ENCODE data around the gene PIKFYVE.
"Not testable (repeated sequence)": the region's sequence is repeated elsewhere in the genome, so short reads cannot be mapped to it uniquely, and the experiment has no call there.

The PIKFYVE gene

DNA sequence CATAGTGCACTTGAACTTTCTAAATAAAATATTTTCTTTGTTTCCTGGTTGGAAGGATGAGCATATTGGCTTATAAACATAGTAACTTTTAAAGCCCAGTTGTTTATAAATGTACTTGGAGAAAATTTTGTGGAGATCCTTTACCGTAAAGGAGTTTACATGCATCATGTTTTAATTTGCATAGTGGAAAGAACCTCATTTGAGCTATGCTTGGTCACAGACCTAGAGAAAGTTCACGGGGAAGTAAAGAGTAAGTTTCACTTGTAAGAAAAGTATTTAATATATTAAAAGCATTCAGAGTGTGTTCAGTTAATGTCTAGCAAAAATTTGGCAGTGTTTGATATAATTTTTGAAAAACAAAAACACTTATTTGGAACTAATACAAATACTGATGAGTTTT, 45.3 kb downstream of the PIKFYVE start:
- no peak for DNase-seq

DNA sequence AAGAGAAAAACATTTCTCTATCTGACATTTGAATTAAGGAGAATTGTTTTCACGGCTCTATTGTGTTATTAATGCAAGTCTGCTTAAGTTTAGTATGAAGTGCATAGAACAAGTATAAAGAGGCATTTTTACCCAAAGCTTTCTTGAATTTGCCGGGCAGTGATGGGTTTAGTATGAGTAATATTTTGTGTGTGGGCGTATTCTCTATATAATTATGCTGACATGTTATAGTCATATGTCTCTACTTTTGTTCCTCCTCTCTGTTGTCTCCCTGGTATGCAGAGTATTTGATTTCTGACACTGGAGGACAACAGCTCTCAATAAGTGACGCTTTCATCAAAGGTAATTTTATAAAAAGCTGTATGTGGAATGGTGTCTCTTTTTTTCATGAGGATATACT, 45.9 kb downstream of the PIKFYVE start:
- no peak for DNase-seq

DNA sequence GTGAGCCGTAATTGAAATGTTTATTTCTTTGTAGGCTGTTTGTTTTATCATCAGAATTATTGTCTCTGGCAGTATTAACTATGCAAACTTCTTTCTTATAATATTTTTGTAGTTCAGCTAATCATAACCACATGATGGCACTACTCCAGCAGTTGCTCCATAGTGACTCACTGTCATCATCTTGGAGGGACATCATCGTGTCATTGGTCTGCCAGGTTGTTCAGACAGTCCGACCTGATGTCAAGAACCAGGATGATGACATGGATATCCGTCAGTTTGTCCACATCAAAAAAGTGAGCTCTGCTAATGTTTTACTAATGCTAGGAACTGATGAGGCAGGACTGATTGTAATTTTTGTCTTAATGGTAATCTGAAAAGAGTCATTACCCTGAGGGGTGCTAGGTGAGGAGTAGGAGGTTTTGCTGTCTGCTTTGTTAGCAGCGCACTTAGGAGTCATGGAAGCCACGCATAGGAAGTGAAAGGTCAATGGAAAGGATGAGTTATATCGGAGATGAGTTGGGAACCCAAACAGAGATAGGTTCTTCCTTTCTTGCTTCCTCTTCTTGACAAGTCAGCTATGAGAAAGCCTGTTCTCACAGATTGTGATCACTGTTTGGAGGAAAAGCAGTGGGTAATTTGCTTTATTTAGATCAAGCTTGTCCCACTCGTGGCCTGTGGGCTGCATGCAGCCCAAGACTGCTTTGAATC, 49.2 kb downstream of the PIKFYVE start:
- DNase-seq: no peak

DNA sequence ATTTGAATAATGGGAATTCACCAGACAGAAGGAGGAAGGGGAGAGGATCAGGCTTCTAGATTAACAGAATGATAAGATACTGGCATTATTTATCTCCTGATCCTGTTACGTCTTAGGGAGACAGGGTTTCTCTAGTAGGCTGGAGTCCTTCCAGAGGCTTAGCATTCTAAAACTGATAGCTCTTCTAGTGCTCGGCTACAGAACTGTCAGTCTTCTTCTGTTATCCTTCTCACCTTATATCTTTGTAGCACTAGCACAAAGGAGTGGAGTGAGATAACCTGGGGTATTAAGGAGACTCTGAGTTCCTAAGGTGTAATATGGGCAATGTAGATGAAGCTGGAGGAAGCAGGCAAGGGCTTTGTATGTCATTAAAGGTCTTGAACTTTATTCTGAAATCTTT, 52.1 kb downstream of the PIKFYVE start:
- no peak for DNase-seq

DNA sequence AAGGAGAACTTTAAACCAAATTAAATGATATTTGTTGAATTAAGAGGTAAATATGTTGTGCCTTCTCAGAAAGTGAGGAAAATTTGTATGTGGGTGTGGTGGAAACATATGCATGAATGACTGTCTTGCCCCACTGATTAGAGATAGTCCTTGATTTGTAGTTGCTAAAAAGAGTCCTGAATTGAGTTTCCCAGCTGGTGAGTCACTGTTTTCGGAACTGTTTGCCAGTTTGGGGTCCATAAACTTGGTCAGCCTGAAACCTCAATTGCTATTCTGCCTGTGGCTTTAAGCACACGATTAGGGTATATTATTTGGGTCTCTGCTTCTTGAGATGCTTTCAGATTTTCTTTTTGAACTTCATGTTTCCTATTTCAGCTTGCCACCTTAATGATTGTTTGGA, 53.3 kb downstream of the PIKFYVE start:
- DNase-seq: no peak

DNA sequence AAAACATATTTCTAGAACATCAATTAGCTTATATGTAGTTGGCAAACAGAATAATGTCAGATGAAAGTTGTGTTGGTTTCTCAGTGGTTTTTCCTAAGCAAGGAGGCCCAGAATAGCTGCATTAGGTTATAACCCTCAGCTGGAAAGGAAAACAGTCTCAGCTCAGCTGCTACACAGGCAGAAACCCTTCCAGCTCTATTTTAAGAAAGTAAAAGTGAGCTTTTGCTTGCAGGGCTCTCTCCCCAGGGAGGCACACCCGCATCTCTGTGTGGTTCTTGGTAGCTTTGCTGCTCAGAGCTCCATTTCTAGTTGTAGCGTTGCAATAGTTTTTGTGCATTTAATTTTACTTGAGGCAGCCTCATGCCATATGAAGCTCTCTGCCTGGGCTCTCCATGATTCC, 54.6 kb downstream of the PIKFYVE start:
- no peak for DNase-seq

DNA sequence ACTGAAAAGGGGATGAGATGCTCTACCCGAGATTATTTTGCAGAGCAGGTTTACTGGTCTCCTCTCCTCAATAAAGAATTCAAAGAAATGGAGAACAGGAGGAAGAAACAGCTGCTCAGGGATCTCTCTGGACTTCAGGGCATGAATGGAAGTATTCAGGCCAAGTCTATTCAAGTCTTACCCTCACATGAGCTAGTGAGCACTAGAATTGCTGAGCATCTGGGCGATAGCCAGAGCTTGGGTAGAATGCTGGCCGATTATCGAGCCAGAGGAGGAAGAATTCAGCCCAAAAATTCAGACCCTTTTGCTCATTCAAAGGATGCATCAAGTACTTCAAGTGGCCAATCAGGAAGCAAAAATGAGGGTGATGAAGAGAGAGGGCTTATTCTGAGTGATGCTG, 60.0 kb downstream of the PIKFYVE start:
- DNase-seq: no peak

DNA sequence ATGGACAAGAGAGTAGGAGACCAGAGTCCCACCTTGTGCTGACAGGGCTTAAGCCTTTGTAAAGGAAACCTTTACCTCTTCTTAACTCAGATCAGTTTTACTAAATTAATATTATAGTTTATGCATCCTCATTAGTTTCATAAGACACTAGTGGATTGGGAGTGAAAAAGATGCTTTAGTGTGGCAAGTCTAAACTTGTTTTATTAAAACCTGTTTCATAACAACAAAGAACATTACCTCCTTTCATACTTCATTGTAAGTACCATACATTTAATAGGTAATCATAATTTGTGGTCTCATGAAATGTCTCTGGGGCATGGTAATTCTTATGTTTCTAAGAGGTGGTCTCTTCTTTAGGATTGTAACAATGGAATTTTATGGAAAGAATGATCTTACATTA, 63.4 kb downstream of the PIKFYVE start:
- DNase-seq: no peak

DNA sequence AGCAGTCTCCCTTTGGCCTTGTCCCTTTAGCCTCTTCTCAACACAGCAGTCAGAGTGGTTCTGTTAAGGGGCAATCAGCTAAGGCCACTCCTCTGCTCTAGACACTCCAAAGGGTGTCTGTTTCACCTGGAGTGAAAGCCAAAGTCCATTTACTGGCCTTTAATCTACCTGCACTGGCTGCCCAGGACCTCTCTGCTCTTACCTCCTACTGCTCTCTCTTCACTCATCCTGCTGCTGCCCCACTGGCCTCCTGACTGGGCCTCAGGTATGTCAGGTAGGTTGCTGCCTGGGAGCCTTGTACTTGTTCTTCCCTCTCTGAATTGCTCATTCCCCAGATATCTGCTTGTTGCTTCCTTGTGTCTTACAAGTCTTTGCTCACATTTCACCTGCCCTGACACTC, 68.2 kb downstream of the PIKFYVE start:
- DNase-seq: no peak

DNA sequence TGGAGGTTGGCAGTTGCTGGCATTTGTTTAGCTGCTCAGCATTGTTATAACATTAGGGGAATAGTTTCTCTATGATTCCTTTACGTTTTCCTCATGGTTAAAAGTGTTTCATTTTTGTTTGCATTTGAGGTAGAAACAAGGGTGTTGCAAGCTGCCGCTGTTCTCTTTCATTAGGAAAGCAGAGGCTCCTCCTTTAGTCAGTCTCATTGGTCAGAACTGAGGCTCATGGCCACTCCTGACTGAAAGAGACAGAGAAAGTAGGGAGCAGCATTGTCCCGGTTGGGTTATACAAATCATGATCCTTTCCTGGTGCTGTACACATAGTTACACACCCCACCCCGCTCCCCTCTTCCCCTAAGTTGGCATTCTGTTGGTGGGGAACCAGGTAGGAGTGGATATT, 80.7 kb downstream of the PIKFYVE start:
- no peak for DNase-seq

DNA sequence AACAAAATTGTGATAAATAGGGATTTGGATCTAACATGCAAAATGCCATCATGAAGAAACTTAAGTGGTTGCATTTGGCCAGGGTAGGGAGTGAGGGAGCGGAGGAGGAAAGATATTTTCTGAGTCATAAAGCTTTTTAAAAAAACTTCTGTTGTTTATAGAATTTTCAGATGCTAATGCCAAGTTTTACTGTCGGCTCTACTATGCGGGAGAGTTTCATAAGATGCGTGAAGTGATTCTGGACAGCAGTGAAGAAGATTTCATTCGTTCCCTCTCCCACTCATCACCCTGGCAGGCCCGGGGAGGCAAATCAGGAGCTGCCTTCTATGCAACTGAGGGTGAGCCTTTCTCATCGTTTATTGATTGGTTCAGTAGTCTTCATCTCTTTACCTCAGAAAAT, 84.6 kb downstream of the PIKFYVE start:
- DNase-seq: no peak

DNA sequence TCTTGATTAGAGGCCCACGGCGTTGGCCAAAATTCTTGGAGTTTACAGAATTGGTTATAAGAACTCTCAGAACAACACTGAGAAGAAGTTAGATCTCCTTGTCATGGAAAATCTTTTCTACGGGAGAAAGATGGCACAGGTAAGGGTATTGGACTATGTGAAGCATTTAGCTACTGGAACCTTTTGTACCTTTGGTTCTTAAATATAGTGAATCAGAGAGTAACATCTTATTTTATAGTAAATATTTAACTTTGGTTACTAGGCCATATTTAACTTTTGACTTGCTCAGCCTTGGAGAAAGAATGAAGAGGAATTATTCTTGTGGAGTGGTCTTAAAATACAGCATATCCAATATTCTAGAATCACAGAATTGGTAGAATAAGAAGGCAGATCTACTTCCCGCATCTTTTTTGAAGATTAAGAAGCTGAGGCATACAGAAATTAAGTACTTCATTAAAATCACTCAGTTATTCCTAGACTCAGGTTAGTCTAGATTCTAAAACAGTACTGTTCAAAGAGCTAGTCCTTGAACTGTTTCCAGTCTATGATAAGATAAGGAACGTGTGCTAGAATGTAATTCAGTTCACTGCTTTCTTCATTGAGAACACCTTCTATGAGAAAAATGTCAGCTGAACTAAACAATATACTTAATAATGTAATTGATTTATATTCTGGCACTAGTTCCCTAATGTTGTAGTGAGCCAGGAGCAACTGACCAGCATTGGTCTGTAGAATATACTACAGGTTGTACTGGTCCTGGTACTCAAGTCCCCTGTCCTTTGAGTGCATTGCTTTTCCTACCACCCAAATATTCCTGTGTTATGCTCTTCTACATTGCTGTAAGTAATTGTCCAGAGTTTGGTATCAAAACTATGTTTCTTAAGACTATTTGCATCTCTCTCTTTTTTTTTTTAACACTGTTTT, 86.9 kb downstream of the PIKFYVE start:
- no peak for DNase-seq

DNA sequence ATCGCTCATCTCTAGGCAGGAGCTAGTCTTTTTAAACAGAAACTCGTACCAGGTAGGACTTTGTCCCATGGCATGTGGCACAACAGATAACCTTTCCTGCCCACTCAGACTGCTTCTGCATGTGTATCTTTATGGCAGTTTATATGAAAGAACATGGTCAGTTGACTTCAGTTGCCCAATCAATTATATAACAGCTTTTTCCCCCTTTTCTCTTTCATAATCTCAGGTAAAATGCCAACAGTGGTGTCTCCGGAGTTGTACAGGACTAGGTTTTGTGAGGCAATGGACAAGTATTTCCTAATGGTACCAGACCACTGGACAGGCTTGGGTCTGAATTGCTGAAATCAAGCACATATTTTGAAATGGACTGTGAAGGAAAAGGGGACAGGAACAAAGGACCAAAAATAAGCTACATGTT, 88.9 kb downstream of the PIKFYVE start:
- DNase-seq: no peak

DNA sequence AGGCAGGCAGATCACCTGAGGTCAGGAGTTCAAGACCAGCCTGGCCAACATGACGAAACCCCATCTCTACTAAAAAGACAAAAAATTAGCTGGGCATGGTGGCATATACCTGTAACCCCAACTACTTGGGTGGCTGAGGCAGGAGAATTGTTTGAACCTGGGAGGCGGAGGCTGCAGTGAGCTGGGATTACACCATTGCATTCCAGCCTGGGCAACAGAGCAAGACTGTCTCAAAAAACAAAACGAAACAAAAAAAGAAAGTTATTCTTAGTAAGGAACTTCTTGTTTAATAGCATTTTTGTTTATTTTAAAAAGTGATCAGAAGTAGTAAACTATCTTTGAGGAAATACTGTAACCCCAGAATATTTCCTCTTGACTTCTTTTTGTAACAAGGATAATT, 90.4 kb downstream of the PIKFYVE start:
- not testable (repeated sequence) for DNase-seq

DNA sequence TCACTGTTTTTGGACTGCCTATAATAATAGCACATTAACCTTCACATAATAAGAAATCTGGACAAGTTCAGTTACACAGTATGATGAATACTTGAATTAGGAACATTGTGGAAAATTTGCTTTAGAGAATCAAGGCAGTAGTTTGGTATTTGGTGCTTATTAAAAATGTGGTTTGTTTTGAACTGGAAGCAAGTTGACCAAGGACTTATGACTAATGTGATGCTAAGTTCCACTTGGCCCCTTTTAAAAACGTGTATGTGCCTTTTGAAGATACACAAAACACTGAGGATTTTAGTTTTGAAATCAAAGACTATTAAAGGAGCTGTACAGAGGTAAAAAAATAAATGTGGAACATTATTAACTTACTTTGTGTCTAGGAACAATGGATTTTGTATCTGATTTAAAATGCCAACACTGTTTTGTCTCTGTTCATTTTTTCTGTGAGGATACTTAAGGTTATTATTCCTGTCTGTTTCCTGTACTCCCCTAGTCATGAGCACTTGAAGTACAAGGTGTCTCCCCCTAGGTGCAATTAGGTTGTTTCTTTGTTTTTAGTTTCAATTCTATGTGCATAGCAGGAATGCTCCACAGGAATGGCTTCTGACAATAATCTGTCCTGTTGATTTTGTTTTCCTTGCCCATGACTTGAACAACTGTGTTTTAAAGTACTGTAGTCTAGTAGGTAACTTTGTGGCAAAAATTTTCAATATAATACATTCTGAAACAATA, 91.0 kb downstream of the PIKFYVE start:
- no peak for DNase-seq

DNA sequence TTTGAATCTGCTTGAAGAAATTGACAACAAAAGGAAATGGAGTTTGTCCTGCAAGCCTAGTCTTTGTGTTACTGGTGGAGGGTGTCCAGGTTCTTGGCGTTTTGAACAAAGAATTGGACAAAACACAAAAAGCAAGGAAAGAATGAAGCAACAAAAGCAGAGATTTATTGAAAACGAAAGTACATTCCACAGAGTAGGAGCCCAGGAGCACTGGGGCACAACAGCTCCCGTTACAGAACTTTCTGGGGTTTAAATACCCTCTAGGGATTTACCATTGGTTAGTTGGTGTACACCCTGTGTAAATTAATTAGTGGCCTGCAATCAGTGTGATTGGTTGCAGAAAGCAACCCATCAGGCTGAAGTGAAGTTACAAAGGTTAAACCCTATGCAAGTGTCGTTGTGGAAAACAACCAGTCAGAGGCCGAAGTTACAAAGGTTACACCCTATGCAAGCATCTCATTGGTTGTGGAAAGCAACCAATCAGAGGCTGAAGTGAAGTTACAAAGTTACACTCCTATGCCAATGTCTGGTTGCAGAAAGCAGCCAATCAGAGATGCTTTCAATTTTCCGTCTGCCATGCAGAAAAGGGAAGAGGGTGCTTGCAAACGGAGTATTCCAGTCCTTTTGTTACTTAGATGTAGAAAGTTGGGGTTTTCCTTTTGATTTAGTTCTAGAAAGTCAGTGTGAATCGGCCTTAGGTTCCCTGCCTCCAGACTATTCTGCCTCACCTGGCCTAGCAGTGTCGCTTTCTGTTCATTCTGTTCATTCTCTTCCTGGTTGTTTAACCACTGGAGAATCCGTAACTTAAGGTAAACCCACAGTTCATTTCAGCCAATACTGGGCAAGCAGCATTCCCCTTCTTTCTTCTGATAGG, 92.9 kb downstream of the PIKFYVE start:
- DNase-seq: no peak

DNA sequence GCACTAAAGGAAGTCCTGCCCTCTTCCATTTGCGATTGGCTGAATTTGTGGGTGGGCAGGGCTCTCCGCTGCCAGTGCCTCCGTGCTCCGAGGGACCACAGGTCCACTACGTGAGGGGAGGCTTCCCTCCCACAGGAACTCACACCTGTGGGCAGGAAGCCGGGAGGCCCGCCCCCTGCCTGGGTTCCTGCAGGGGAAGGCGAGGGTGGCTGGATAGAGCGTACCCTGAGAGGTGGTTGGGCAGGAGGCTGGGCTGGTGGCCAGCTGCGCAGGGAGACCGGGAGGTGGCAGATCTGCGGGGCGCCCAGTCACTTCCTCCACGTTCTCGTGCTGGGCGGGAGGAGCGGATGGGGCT, 93.6 kb downstream of the PIKFYVE start:
- no peak for DNase-seq

DNA sequence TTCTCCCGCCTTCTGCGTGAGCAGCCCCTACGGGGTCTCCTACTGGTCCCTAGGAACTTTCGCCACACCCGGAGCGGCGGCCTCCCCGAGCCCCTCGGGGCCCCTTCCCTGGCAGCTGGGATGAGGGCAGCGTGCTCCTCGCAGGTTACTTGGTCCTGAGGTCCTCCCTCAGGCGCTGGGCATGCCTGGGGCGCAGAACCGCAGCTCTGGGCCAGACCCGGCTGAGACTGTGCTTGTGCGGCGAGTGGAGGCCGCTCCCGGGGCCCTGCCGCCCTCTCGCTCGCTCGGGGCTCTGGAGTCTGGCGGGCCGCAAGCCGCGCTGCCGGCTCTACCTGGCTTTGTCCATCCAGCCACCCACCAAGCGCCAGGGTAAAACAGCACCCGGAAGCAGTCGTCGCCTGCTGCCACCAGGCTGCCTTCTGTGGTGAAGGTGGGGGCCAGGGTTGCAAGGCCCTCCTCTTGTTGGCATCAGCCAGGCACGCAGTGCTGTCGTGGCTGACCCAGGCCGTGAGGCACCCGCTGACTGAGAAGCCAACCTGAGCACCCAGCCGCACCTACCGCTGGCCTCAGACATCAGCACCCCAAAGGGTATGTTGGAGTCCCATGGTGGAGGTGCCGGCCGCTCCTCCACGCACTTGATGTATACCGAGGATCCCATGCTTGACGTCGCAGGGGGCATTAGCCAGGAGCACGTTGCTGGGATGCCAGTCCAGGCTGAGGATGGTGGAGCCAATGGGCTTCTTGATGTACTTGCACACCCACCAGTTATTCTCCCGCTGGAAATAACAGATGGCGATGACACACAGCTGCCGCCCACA, 94.4 kb downstream of the PIKFYVE start:
- DNase-seq: no peak

DNA sequence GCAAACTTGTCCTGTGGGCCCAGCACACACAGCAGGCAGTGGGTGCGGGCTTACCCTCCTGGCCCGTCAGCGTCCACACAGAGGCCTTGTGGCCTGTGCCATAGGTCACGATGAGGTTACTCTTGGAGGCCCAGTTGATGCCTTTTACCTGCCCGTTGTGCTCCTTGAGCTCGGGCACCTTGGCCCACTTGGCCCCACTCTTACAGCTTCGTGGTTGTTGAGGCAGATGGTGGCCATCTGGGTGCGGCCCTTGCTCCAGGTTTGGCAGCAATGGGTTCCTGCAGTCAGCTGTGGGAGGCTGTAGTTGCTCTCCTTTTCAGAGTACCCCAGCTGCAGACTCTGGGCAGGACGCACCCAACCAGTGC, 95.0 kb downstream of the PIKFYVE start:
- no peak for DNase-seq

DNA sequence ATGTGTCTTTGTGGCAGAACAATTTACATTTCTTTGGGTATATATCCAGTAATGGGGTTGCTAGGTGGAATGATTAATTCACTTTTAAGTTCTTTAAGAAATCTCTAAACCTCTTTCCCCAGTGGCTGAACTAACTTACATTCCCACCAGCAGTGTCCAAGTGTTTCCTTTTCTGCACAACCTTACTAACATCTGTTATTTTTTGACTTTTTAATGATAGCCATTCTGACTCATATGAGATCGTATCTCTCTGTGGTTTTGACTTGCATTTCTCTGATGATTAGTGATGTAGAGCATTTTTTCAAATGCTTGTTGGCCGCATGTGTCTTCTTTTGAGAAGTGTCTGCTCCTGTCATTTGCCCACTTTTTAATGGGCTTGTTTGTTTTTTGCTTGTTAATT, 97.4 kb downstream of the PIKFYVE start:
- no peak for DNase-seq

DNA sequence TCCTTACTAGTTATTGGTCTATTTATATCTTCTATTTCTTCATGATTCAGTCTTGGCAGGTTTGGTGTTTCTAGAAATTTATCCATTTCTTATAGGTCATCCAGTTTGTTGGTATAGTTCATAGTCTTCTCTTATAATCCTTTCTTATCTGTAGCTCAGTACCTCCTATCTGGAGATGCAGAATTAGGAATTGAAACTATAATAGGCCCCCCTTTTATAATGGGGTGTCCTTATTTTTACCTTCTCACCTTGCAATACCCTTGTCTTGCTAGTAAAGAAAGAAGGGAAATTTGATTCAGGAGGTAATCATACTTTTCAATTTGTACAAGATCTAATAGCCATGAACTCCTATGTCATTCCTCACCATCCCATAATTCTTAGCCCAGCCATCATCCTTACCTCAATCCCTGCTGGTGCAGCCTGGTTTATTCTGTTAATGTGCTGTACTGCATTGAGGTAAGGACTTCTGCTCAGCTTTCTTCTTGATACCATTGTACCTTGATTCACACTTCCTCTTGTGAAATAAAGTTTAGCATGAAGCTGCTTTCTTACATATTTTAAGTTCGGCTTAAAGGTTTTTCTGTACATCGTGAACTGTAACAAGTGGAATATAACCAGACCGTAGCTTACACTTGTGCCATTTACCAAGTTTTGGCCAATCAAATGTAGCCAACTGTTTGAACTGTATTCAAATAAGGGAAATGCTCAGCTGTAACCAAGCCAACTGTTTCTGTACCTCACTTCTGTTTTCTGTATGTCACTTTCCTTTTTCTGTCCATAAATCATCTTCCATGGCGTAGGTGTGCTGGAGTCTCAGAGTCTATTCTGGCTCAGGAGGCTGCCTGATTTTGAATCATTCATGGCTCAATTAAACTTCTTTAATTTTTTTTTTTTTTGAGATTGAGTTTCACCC, 100.4 kb downstream of the PIKFYVE start:
- no peak for DNase-seq
